ENCODE results near the gene STK32B.

DNA sequence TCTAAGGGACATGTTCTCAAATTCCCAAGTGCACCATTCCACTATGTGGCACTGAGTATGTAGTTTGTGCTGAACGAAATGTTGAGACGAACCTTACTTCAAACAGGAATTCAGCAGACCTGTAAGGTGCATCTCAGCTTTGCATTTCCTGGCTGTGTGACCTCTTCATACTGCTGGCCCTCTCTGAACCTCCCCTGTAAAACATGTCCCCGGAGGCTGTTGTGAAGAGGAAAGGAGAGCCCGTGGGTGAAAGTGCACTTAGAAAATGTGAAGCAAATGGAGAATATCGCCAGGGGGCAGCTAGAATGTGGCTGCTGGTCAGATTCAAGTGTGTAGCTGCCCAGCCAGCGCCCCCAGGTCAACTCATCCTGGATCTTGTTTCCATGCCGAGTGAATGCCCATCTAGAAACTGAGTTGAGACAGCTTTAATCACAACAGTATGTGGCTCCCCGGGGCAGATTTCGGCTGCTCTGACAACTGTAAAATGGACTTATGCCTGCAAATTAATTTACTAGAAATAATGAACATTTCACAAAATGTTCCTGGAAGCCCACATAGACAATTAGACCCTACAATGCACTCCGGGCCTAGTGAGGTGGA, 393.7 kb downstream of the STK32B start:
- TF ChIP-seq, protein P1, sequence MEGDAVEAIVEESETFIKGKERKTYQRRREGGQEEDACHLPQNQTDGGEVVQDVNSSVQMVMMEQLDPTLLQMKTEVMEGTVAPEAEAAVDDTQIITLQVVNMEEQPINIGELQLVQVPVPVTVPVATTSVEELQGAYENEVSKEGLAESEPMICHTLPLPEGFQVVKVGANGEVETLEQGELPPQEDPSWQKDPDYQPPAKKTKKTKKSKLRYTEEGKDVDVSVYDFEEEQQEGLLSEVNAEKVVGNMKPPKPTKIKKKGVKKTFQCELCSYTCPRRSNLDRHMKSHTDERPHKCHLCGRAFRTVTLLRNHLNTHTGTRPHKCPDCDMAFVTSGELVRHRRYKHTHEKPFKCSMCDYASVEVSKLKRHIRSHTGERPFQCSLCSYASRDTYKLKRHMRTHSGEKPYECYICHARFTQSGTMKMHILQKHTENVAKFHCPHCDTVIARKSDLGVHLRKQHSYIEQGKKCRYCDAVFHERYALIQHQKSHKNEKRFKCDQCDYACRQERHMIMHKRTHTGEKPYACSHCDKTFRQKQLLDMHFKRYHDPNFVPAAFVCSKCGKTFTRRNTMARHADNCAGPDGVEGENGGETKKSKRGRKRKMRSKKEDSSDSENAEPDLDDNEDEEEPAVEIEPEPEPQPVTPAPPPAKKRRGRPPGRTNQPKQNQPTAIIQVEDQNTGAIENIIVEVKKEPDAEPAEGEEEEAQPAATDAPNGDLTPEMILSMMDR (conservative IDR thresholded peaks at IDR 0.05; ENCODE audit: low read length), result no peak
- no peak for TF ChIP-seq EZH2phosphoT487 (IDR thresholded peaks at IDR 0.05; ENCODE audit: borderline replicate concordance)

Measured in Loucy (cell line).